Tibial artery (tissue), 4 donors: ENCODE data around the gene PDILT.
A peak's percentile ranks its signal among the peaks of the same experiment; 100 is the strongest.

Experiments
- DNase-seq, 2 donors: peaks; one replicate each; pipeline ENCODE4 v3.0.0-alpha.2; 2019
- H3K27ac ChIP-seq, 2 donors: fragments of 200-600 bp; sonication (generic) in 1 of 2; 1 replicate in 1 of 2; 2 replicates in 1 of 2; pipeline ENCODE4 v1.5.1; 2018 to 2019; ENCODE audit warnings: mild to moderate bottlenecking in 1 of 2
- H3K27me3 ChIP-seq, 2 donors: fragments of 200-600 bp; sonication (generic) in 1 of 2; one replicate each; pipeline versions ENCODE4 v1.5.1 to v1.6.0; 2016 to 2019
- H3K36me3 ChIP-seq, 3 donors: fragments of 200-600 bp; sonication (generic) in 2 of 3; one replicate each; pipeline ENCODE4 v1.5.1; 2016 to 2019; ENCODE audit warnings: mild to moderate bottlenecking in 2 of 3
- H3K4me1 ChIP-seq, 4 donors: fragments of 200-600 bp; sonication (generic) in 2 of 4; 1 replicate in 3 of 4; 2 replicates in 1 of 4; pipeline ENCODE4 v1.5.1; 2016 to 2019
- H3K4me3 ChIP-seq, 2 donors: fragments of 200-600 bp; sonication (generic) in 1 of 2; 1 replicate in 1 of 2; 2 replicates in 1 of 2; pipeline ENCODE4 v1.5.1; 2018 to 2019; ENCODE audit warnings: mild to moderate bottlenecking in 2 of 2
- H3K9me3 ChIP-seq, 3 donors: fragments of 200-600 bp; sonication (generic) in 1 of 3; one replicate each; pipeline ENCODE4 v1.5.1; 2016 to 2019
- CTCF ChIP-seq, 2 experiments: fragments of 200-600 bp in 1 of 2; fragments of 450-650 bp in 1 of 2; IDR thresholded peaks; one replicate each; pipeline ENCODE4 v1.5.1; 2017 to 2019; ENCODE audit warnings: antibody characterized with exemption in 2 of 2, mild to moderate bottlenecking in 1 of 2, moderate library complexity in 1 of 2
- intact Hi-C: fragments of 100-400 bp; cut with DNase I; formaldehyde crosslinking; loops from one replicate; pipeline ENCODE4 v1.15.0; 2023; ENCODE audit warnings: low total_unique reads

The PDILT gene

DNA sequence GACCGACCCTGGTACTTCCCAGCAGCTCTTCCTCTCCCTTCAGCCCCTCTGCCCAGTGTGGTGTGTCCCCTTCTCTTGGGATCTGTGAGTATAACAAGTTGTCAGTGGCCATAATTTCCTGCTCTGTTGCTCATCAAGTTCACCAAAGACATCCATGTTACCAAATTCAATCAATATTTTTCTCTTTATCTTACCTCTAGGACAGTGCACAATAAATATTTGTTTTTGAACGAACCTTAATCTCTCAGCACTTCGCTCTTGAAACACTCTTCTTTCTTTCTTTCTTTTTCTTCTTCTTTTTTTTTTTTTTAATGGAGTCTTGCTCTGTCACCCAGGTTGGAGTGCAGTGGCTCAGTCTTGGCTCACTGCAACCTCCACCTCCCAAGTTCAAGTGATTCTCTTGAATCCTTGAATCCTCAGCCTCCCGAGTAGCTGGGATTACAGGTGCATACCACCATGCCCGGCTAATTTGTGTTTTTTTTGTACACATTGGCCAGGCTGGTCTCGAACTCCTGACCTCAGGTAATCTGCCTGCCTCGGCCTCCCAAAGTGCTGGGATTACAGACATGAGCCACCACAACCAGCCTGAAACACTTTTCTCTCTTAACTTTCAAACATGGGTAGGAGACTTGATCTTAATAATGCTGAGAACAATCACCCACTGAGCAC is 49.3 kb downstream of the PDILT start:
- TF ChIP-seq CTCF (IDR thresholded peaks at IDR 0.05) = no peak
- Histone ChIP-seq H3K27ac (no peak overlapping the region), H3K4me3 (no peak overlapping the region), H3K9me3 (no peaks in the 10 kb centered on the region), H3K27me3 (peaks cover 0 to 7% of the 10 kb centered on the region in 2 donors), H3K4me1 (no peaks in the 10 kb centered on the region), H3K36me3 (no peaks in the 10 kb centered on the region)
- intact Hi-C loops = no loop called here
- DNase-seq = no peak

- TF ChIP-seq CTCF (IDR thresholded peaks at IDR 0.05) = no peak
- Histone ChIP-seq H3K27ac (no peak overlapping the region), H3K4me3 (no peak overlapping the region), H3K27me3 (peaks cover 0 to 21% of the 10 kb centered on the region in 2 donors), H3K9me3 (no peaks in the 10 kb centered on the region), H3K36me3 (no peaks in the 10 kb centered on the region), H3K4me1 (peaks cover 0 to 3% (median 0%) of the 10 kb centered on the region in 4 donors)
- intact Hi-C loops = no loop called here
- no peak for DNase-seq
These were observed 51.2 kb downstream of the PDILT start for GRCh38 chr16:20353379-20353778.

DNA sequence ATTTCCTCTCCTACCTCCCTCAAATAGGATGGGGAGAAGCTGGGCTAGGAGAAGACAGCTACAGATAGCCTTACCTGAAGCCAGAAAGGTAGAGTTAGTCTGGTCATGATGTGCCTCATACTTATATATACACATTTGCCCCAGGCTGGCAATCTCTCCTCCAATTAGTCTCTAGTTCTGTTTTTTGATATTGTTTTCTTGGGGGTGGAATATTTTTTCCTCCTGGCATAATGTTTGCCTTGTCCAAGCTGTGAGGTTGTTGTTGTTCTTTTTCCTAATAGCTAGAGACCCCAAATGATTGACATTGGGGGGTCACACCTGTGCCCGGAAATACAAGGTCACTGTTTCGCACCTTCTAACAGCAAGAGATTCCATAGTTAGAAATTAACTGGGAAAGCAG is 51.9 kb downstream of the PDILT start, which contains the start of gene UMOD:
Gene UMOD, minus strand, starts transcription at position 101 of the 400 bp plus-strand sequence. CDS start 1,978 bp downstream, outside the sequence.
- no peak within 1 kb of the TSS for H3K27ac ChIP-seq
- no peak within 1 kb of the TSS for H3K4me3 ChIP-seq
- peaks cover 0 to 4% (median 0%) of the 10 kb centered on the region in 4 donors for H3K4me1 ChIP-seq
- DNase-seq = no peak
- H3K36me3 ChIP-seq = no peaks in the 10 kb centered on the region
- H3K9me3 ChIP-seq = no peaks in the 10 kb centered on the region
- TF ChIP-seq CTCF (IDR thresholded peaks at IDR 0.05) = no peak
- peaks cover 0 to 27% of the 10 kb centered on the region in 2 donors for H3K27me3 ChIP-seq
- intact Hi-C loops = no loop called here

DNA sequence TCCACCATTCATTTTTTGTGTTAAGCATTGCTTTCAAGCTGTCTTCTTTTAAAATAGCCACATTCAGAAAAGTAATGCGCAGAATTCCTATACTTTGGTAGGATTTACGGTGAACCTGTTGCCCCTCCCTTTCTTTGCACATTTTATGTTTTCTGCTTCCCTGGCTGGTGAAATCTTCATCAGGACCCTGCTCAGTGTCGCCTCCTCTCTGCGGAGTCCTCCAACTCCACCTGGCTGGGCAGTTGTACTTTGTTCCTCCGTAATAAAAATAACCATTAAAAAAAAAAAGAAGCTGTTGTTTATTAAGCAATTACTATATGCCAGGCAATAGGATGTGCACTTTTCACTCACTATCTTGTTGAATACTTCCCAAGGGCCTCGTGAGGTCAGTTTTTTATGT is 54.9 kb downstream of the PDILT start:
- DNase-seq = no peak
- intact Hi-C loops = no loop called here
- H3K27ac ChIP-seq = no peak overlapping the region
- H3K36me3 ChIP-seq = no peaks in the 10 kb centered on the region
- no peaks in the 10 kb centered on the region for H3K9me3 ChIP-seq
- no peak overlapping the region for H3K4me3 ChIP-seq
- H3K27me3 ChIP-seq = peaks cover 0 to 23% of the 10 kb centered on the region in 2 donors
- no peak for TF ChIP-seq CTCF (IDR thresholded peaks at IDR 0.05)
- peaks cover 0 to 4% (median 0%) of the 10 kb centered on the region in 4 donors for H3K4me1 ChIP-seq

GRCh38 chr16:20348365-20349185 is 56.0 kb downstream of the PDILT start:
- H3K4me1 ChIP-seq = peaks cover 0 to 4% (median 0%) of the 10 kb centered on the region in 4 donors
- no peaks in the 10 kb centered on the region for H3K36me3 ChIP-seq
- DNase-seq = no peak
- no peak overlapping the region for H3K4me3 ChIP-seq
- intact Hi-C loops = no loop called here
- H3K27ac ChIP-seq = no peak overlapping the region
- no peaks in the 10 kb centered on the region for H3K9me3 ChIP-seq
- peak; percentile 22 to 34 for TF ChIP-seq CTCF (IDR thresholded peaks at IDR 0.05)
- H3K27me3 ChIP-seq = peaks cover 0 to 23% of the 10 kb centered on the region in 2 donors
